COR-L47 (cell line): ENCODE measurements around the gene MRPL34.

Experiments
- DNase-seq: peaks from one replicate; lab custom pipeline; 2025; lab: John Stamatoyannopoulos, UW

The MRPL34 gene

DNA sequence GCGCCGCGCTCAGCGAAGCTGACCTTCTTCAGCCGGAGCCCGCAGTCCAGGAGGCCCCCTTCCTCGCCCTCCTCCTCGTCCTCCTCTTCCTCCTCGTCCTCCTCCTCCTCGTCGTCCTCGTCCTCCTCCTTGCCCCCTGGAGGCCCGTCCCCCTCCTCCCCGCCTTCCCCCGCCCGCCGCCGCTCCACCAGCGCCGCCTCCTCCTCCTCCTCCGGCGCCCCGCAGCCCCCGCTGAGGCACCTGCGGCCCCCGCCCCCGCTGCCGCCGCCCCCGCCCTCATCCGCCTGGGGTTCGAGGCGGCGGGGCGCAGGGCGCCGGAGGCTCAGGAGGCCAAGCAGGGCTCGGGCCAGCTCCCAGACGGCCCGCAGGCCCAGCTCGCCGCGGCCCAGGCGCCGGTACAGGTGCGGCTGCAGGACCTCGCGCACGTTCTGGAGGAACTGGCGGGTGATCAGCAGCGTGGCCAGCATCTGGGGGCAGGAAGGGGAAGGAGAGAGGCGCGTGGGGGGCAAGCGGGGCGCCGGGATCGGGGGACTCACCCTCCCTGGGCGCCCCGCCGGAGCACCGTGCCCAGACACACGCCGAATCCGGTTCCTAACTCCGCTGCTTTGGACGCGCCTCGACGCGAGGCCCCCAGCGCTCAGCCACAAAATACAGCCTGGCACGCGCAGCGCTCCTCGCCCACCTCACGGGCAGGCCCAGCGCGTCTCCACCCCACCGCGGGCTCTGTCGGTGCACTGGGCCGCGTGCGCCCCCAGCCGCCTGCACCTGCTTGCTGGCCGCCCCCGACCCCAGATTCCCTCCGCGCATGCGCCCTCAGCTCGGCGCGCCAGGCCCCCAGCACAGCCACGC lies 23.1 kb downstream of the MRPL34 start:
- DNase-seq, result no peak

DNA sequence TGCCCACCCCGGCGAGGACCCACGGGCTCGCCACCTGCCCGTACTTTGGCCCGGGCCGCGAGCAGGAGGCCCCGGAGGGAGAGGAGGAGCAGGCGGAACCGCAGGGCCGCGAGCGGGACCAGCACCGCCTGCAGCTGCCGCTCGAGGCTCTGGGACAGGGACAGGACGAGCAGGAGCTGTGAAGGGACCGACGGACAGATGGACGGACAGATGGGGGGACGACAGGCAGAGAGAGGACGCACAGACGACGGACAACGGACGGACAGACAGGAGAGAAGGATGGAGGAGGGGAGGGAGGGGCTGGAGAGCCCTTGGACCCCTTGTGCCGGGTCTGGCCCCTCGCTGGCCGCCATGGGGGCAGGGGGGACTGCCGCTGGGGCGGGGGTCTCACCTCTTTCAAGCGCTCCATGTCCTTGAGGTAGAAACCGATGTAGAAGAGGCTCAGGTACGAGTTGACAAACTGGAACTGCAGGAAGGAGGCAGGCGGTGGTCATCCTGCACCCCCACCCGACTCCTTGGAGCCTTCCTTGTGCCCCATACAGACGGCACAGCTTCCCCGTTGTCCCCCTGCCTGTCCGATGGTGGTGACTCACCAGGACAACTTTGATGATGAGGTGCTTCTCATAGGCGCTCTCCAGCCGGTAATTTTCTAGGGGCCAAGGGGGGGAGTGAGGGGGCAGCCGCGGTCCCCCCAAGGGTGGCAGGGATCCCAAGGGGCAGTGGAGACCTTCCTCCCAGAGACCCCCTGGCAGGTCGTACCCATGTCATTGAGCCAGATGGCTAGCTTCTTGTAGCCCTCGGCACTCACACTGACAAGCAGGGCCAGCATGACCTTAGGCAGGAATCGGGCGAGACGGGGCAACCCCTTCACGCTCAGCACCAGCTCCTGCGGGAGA lies 23.9 kb downstream of the MRPL34 start:
- no peak for DNase-seq

DNA sequence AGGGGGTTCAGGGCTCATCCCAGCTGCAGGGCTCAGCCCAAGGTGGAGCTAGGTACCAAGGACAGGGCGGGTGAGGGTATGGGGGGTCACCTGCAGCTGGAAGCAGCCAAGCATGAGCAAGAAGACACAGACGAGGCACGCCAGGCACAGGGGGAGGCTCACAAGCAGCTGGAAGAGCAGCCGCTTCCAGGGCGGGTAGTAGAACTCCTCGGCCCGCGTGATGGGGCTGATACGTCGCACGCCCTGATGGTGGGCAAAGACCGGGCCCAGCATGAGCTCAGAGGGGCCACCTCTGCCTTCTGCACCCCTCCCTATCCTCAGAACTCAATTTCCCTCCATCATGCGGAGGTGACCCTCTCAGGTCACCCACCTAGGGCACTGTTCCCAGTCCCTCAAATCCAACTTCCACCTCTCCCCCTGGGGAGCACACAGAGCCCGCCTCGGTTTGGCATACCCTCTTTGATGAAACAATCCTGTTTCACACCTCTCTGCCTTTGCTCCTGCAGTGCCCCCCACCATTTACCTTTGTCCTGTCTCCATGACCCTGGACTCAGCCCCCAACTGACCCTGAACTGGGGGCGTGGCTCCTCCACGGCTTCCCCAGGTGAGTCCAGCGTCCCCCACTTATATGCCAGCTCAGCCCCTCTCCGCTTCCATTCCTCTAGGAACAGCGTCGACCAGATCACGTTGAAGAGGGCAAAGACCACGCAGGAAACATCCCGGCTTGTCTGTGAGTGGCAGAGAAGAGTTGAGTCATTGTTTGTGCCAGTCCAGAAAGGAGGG lies 24.8 kb downstream of the MRPL34 start:
- DNase-seq, result no peak

DNA sequence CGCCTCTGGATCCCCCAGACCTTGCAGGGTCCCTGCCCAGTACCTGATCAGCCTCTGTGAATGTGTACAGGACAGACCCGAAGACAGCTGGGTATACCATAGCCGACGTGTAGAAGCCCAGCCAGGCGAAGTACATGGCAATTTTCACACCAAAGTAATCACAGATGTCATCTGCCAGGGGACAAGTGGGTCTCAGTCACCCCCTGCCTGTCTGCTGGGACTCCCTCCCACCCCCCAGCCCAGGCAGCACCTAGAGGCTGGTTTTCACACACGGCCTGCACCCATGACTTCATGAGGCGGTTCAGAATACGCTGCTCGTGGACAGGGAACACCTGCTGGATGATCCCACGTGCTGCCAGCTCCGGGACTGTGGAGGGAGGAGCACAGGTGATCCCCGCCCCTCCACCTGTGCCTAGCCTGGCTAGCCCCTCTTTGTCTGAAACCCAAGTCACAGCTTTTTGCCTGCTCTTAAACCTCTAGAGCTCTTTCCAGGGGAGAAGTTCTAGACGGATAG lies 25.4 kb downstream of the MRPL34 start:
- no peak for DNase-seq

DNA sequence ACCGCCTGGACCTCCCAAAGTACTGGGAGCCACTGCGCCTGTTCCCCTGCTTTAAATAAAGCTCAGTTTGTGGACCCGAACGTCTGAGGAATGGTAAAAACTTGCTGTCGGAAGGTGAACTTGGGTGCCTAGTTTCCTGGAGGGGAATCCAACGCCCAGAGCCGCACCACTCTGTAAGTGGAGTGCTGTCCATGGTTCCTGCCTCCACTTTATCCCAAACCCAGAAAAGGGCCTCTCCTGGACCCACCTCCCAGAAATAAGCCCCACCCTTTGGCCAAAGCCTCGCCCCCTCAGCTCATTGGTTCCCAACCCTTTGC lies 26.6 kb downstream of the MRPL34 start:
- DNase-seq, result no peak

DNA sequence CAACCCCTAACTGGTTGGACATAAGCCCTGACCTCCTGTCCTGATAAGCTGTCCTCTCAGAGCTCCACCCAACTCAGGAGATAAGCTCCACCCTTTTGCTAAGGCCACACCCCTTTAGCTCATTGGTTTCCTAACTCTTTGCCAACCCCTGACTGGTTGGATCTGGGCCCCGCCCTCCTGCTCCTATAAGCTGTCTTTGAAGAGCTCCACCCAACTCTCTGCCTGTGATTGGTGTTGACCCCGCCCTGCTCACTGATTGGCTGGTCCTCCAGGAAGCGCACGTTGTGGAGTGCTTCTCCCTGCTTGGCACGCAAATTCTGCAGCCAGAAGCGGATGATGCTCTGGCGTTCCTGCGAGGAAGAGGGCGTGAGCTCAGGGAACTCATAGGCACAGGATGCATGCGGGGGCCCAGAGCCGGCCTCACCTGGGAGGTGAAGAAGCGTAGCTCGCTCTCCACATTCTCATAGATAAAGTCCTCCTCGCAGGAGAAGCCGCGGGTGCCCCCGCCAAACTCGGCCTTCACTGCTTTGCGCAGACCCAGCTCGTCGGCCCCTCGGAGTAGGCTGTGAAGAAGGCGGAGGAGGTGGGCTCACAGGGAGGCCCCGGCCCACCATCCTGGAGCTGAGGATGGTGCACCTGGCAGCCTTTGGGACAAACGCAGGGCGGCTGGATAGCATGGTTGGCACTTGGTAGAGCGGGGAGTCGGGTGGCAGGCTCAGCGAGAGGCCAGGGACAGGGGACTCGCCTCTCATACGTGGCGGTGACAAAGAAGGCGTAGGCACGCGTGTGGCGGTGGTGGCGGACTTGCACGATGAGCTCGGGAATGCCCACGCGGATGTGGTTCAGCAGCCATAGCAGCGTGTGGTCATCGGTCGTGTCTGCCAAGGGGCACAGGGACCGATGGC lies 27.3 kb downstream of the MRPL34 start:
- peak; percentile 42 for DNase-seq

DNA sequence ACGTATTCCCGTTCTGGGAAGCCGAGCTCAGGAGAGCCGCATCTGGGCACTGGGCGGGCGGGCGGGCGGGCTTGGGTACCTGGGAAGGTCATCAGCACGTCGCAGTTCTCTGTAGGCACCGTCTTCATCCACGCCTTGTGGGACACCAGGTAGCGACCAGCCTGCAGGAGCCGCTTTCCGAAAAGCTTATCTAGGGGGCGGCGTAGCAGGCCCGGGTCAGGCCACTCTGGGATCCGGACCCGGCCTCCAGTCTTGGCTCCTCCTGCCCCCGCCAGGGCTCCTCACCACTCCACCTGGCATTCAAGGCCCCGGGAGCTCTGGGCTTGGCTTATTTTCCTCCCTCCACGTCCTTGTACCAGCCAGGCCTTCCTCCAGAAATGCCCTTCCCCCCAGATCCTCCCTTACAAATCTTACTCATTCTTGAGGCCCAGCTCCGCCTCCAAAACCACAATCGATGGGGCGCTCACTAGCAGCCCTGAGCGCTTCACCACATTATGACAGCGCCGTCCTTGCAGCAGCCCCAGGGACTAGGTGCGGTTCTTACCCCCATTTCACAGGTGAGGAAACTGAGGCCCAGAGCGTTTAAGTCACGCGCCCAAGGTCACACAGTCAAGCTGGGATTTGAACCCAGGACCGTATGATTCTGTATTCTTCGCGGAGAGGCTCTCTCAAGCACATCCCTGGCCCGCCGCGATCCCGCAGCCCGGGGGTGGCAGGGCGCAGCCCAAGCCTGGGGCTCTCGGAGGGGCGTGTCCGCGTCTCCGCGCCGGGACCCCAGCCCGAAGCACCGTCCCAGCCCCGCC lies 28.1 kb downstream of the MRPL34 start:
- no peak for DNase-seq

DNA sequence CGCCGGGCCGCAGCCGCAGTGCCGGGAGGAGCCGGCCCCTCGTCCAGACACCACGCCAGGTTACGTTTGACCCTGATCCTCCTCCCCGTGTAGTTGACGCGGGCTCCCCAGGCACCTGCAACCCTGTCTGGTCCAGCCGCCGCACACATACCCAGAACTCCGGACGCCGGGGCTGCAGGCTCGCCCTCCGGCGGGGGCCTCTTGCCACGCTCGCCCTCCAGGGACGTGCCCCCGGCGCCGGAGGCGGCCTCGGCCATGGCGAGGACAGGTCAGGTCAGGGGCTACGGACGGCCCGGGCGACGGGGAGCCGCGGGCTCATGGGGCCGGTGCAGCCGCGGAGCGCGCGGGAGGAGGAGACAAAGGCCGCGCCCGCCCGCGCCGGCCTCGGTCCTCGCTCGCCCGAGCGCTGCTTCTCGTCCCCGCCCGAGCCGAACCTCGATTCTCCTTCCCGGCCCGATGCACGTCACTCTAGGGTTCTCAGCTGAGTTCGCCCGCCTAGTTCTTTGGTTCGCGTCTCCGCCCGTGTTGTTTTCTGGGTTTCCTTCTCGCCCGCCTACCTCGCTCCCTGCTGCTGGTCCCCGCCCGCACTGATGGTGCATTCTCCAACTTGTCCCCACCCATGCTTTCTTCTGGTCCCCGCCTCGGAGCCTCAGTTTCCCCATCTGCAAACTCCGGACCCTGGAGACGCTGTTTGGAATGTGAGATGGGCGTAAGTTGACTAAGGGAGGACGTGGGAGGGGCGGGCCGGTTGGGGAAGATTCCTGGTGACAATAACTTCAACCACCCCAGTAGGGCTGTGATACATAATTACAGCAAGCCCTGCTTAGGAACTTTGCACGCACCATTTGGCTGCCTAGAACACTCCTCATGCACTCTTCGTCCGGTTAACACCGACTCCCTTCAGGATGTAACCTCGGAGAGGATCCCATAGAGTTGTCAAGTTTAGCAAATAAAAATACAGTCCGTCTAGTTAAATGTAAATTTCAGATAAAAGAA lies 29.0 kb downstream of the MRPL34 start, which contains the start of gene ANO8:
ANO8 (minus strand) TSS at position 442 of the 996 bp plus-strand sequence; CDS start at position 257, 185 bp downstream.
- peak; percentile 97 for DNase-seq

DNA sequence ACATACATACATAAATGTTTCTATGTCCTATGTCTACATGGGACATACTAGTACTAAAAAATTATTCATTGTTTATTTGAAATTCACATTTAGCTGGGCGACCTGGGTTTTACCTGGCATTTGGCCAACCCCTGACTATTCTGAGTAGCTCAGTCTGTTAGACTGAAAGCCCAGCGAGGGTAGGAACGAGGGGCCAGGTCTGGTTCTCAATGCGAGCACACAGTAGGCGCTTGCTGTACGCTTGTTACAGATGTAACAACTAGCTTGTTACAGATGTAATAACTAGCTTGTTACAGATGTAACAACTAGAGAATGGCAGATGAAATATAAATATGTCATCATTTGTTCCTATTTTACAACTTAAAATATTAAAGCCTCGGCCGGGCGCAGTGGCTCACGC lies 29.9 kb downstream of the MRPL34 start:
- DNase-seq, result no peak

DNA sequence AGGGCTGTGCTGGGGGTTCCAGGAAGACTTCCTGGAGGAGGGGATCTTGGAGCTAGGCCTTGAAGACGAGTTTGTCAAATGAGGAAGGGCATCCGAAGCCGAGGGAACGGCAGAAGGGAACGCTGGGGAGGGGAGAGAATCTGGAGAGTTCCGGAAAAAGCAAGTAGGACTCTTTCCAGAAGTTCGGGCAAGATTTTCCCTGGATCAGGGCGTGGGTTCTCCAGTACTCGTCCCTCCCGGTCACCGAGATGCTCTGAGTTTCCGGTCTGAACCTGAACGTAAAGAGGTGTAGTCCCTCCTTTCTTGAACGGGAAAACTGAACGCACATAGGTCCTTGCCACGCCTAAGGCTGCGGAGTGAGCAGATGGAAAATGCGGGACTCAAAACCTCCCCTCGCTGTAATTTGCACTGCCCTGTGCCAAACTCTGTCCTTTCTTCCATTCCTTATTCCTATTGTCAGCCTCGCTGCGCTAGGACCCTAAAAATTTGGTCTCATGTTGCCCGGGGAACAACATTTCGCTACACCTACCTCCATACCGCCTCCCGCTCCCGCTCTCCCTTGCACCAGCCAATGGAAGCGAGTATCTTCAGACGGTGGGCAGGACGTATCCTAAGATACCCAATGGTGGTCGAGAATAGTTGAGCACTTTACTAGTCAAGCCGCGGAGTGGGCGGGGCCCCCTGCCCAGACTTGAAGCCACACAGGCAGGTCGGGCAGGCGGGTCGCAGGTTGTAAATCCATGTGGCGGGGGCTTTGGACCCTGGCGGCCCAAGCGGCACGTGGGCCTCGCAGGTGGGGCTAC lies 31.4 kb downstream of the MRPL34 start, which contains the start of gene GTPBP3:
GTPBP3 (plus strand) TSS at position 682 of the 803 bp plus-strand sequence; CDS start at position 741, 59 bp downstream.
- DNase-seq, result peak; percentile 99

DNA sequence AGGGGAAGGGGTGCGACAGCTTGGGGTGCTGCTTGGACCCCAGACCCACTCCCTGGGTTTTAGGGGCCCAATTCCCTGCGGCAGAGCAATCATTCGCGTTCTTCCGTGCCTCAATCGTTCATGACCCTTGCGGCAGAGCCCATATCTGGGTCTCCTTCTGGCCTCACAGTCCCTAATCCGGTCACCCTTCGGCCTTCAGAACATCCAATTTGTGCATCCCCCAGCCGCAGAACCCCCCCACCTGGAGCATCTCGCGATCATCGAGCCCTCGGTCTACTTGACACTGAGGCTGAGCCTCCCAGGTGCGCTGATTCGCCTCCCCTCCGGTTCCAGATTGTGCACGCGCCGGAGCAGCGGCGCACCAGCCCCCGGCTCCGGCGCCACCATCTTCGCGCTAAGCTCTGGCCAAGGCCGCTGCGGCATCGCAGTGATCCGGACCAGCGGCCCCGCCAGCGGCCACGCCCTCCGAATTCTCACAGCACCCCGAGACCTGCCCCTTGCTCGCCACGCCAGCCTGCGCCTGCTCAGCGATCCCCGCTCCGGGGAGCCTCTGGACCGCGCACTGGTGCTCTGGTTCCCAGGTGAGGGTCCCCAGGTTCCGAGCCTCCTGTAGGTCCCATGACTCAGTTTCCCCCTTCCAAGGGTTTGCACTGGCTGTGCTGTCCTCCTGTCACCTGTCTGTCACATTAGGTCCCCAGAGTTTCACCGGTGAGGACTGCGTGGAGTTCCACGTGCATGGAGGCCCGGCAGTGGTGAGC lies 32.2 kb downstream of the MRPL34 start:
- no peak for DNase-seq

DNA sequence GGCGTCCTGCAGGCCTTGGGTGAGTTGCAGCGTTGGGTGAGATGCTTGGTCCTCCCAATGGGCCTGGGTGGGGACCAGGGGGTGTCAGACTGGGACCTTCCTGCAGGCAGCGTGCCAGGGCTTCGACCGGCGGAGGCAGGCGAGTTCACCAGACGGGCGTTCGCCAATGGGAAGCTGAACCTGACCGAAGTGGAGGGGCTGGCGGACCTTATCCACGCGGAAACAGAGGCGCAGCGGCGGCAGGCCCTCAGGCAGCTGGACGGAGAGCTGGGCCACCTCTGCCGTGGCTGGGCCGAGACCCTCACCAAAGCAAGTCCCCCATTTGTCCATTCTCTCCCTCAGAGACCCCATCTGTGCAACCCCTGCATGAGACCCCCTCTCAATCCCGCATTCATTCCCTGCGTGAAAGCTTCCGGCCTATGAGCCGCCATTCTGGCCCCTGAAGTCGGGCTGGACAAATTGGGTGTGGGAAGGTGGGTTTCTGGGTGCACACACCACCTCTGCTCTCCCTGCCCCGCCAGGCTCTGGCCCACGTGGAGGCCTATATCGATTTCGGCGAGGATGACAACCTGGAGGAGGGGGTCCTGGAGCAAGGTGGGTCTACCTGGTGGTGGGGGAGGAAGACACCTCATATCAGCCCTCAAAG lies 32.9 kb downstream of the MRPL34 start:
- no peak for DNase-seq

DNA sequence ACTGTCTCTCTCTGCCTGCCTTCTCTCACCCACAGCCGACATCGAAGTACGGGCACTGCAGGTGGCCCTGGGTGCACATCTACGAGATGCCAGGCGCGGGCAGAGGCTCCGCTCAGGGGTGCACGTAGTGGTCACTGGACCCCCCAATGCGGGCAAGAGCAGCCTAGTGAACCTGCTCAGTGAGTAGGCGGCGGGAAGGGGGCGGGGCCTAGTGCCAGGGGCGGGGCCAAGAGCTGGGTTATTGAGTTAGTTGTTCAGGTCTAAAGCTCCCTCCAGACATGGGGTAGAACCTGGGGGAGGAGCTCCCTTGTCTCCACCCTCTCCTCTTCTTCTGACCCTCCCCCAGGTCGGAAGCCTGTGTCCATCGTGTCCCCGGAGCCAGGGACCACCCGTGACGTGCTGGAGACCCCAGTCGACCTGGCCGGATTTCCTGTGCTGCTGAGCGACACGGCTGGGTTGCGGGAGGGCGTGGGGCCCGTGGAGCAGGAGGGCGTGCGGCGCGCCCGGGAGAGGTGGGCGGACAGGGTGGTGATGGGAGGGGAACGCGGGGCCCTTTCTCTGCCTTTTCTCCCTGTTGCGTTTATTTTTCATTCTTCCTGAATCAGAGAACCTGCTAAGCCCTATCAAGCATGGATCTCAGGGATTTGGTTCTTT lies 33.5 kb downstream of the MRPL34 start:
- no peak for DNase-seq

DNA sequence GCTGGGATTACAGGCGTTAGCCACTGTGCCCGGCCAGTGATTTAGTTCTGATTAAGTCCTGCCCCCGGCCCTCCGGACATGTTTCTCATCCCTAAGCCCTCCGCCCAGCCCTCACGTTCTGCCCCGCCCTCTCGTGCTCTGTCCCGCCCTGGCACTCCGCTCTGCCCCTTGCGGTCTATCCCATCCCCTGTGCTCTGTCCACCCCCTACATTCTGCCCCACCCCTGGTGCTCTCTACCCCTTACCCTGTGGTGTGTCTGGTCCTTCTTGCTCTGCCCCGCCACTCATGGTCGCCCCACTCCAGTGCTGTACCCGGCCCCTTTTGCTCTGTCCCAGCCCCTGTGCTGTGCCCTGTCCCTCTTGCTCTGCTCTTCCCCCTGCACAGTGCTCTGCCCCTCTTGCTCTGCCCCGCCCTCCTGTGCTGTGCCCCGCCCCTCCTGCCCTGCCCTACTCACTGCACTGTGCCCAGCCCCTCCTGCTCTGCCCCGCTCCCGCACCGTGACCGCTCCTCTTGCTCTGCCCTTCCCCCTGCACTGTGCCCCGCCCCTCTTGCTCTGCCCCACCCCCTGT lies 34.7 kb downstream of the MRPL34 start:
- DNase-seq, result no peak

DNA sequence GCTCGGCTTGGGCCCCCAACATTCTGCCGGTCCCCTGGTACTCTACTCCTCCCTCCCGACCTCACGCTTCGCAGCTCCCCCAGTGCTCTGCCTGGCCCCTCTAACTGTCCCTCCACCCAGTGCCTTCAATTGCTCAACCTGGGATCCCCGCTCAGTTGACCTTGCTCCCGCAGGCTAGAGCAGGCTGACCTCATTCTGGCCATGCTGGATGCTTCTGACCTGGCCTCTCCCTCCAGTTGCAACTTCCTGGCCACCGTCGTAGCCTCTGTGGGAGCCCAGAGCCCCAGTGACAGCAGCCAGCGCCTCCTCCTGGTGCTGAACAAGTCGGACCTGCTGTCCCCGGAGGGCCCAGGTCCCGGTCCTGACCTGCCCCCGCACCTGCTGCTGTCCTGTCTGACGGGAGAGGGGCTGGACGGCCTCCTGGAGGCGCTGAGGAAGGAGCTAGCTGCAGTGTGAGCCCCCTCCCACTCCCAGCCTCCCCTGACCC lies 35.2 kb downstream of the MRPL34 start:
- DNase-seq, result no peak

DNA sequence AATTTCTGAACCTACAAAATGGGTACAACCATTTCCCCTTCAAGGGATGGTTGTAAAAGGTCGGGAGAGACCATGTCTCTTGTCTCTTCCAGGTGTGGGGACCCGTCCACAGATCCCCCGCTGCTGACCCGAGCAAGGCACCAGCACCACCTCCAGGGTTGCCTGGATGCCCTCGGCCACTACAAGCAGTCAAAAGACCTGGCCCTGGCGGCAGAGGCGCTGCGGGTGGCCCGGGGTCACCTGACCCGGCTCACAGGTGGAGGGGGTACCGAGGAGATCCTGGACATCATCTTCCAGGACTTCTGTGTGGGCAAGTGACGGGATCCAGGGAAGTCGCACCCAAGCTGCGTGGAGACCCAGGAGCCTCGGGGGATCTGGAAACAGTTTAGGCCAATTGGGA lies 35.7 kb downstream of the MRPL34 start:
- DNase-seq, result no peak
